GM10266 (cell line): ENCODE data around the gene SEC16A.

ENCODE experiments used
- DNase-seq: peaks from one replicate; pipeline ENCODE4 v3.0.0; 2012; ENCODE audit errors: extremely low spot score
- TF ChIP-seq, protein P1 (sequence below): IDR thresholded peaks from 2 replicates; pipeline ENCODE4 v1.5.1; 2012; ENCODE audit warnings: mild to moderate bottlenecking, low read depth; ENCODE audit not compliant: control insufficient read depth, insufficient read depth; ENCODE audit errors: missing control alignments

SEC16A gene

DNA sequence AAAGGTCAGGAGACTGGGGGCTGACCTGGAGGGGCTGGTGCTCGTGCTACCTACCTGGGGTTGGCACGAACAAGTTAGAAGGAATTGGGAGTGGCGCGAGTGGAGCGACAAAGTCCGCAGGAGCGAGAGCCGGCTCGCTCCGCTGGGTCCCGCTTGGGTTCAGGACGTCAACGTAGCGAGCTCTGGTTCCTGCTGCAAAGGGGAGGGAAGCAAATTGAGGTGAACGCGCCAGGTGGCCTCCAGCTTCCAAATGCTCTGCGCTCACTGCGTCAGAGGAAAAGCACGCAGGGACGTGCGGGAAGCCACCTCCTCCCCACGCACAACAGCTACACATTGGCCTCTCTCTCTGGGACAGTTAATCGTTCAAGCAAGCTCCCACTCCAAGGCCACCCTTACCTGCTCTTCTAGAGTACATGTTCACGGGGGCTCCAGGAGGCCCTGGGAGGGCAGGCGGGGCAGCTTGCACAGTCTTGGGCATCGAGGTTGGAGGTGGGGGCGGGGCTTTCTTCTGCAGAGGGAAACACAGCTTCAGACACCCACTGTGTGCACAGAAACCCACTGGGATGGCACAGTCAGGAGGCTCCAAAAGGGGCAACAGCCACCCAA, 35.6 kb downstream of the SEC16A start:
- DNase-seq = no peak
- TF ChIP-seq, protein P1, sequence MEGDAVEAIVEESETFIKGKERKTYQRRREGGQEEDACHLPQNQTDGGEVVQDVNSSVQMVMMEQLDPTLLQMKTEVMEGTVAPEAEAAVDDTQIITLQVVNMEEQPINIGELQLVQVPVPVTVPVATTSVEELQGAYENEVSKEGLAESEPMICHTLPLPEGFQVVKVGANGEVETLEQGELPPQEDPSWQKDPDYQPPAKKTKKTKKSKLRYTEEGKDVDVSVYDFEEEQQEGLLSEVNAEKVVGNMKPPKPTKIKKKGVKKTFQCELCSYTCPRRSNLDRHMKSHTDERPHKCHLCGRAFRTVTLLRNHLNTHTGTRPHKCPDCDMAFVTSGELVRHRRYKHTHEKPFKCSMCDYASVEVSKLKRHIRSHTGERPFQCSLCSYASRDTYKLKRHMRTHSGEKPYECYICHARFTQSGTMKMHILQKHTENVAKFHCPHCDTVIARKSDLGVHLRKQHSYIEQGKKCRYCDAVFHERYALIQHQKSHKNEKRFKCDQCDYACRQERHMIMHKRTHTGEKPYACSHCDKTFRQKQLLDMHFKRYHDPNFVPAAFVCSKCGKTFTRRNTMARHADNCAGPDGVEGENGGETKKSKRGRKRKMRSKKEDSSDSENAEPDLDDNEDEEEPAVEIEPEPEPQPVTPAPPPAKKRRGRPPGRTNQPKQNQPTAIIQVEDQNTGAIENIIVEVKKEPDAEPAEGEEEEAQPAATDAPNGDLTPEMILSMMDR = no peak

DNA sequence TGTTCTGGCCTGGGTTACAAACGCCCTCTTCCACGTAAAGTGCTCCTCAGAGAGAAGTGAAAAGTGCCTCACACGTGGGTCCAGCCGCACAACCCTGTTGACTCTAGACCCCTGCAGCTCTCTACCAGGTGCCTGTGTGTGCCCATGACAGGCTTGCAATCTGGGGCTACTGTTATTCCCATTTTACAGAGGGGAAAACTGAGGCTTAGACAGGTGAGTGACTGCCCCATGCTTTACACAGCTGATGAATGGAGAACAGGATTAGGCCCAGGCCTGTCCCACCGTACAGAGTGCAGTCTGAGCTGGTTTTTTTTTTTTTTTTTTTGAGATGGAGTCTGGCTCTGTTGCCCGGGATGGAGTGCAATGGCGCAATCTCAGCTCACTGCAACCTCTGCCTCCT, 37.0 kb downstream of the SEC16A start:
- DNase-seq = no peak
- TF ChIP-seq, protein P1 = no peak

DNA sequence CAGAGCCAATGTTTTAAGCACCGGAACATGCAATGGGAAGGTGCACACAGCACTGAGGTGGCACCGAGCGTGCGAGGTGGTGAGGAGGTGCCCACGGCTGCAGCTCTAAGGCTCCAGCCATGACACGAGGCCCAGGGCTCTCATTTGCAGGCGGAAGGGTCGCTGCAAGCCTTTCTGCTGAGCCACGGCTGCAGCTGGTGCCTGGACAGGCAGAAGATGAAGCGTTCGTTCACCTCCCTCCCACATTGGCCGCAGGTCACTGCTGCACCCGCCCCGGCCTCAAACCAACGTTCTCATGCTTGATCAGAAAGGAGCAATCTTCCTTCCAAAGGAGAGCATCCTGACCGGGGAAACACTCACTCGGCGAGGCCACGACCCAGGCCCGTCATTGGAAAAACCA, 38.7 kb downstream of the SEC16A start:
- TF ChIP-seq, protein P1 = no peak
- no peak for DNase-seq

DNA sequence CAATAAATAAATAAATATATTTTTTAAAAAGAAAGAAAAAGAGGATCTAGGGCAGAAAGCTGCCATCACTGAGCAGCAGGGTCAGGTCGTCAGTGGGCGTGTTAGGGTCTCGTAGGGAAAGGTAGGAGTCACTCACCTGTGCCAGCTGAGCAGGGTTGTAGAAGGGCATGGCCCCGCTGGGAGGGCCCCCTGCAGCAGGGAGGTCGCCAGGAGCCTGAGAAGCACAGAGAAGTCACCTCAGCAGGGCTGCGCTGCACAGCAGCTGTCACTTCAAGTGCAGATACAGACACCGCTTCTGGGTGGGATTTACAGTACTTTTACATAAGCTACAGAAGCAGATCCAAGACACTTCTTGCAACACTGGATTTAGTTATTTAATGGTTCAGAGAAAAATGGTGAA, 39.2 kb downstream of the SEC16A start:
- no peak for DNase-seq
- TF ChIP-seq, protein P1 = no peak

DNA sequence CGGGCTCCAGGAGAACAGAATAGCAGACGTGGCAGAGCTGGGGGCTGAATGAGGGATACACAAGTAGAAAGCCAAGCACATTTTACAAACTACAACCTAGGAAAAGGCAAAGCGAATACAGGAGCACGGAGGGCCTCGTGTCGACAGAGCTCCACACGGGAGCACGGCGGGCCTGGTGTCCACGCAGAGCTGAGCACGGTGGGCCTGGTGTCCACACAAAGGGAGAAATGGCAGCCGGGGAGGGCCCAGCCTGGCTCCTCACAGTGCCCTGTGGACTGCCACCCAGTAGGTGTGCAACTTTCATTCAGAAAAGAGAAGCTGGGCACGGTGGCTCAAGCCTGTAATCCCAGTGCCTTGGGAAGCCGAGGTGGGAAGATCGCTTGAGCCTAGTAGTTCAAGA, 39.8 kb downstream of the SEC16A start:
- TF ChIP-seq, protein P1 = no peak
- DNase-seq = no peak

DNA sequence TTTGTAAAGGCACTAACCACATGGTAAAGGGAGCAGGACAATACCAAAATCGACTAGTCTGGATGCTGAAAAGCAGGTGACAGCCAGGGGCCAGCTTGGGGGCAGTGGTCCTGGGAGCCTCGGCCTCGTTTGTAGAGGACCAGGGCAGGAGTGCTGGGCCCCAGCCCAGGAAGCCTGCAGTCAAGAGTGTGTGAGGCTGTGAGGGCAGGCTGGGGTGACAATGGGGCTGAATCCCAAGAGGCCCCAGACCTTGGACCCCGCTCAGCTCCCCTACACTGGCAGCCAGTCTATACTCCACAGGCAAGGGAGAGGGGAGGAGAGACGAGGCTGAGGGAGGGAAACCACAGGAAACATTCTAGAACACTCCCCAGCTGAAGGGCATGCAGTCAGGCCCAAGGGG, 40.6 kb downstream of the SEC16A start:
- TF ChIP-seq, protein P1 = no peak
- no peak for DNase-seq

DNA sequence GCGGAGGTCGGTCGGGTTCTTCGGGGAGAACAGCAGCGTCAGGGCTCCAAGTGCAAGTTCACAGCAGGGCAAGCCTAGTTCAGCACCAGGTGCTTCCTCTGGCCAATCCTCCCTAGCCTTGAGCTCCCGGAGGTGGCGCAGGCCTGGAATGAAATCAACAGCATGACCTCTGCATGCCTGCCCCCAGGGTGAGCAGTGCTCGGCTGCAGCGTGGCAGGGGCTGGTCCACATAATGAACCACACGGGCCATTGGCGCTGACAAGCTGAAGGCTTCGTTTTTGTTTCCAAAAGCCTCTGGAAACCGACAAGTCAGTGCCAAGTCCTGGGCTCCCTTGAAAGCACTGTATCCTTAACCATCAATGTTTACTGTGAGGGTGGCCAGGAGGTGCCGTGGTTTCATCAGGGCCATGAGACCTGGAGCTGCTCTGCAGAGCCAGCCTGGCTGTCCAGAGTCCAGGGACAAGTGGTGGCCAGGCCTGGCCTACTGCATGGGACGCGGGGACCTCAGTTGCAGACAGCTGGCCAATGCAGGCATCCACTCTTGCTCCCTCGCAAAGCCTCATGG, 41.1 kb downstream of the SEC16A start:
- TF ChIP-seq, protein P1 = no peak
- no peak for DNase-seq
